Measurements from ENCODE around the gene PKD2L1. TPM values are rescaled to one million over a fixed set of nuclear protein-coding genes. Genes with fewer than 3 reads are reported as not detected.

The PKD2L1 gene
- total RNA-seq, 1 donor from 2014 or later, result 3.4 TPM

DNA sequence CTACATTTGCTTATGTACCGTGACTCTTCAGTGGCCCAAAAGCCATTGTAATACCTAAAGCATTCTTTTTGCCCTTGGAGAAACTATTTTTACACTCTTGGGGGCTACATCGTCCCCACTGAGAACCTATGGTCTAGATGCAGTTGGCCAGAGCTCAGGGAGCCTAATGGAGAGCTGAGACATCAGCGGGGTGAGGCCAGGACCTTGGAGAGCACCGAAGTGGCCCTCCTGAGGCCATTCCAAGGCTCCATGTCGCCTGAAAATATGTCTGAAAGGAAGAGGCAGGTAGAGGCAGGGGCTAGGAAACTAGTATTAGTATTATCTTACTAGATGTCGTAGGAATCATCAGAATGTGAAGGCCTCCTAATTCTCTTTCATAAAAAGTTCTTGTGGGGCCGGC is 4.9 kb downstream of the PKD2L1 start:
- TF ChIP-seq, protein P1, sequence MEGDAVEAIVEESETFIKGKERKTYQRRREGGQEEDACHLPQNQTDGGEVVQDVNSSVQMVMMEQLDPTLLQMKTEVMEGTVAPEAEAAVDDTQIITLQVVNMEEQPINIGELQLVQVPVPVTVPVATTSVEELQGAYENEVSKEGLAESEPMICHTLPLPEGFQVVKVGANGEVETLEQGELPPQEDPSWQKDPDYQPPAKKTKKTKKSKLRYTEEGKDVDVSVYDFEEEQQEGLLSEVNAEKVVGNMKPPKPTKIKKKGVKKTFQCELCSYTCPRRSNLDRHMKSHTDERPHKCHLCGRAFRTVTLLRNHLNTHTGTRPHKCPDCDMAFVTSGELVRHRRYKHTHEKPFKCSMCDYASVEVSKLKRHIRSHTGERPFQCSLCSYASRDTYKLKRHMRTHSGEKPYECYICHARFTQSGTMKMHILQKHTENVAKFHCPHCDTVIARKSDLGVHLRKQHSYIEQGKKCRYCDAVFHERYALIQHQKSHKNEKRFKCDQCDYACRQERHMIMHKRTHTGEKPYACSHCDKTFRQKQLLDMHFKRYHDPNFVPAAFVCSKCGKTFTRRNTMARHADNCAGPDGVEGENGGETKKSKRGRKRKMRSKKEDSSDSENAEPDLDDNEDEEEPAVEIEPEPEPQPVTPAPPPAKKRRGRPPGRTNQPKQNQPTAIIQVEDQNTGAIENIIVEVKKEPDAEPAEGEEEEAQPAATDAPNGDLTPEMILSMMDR (IDR thresholded peaks at IDR 0.05), result no peak
- intact Hi-C loops (cut with DNase I), result no loop called here

DNA sequence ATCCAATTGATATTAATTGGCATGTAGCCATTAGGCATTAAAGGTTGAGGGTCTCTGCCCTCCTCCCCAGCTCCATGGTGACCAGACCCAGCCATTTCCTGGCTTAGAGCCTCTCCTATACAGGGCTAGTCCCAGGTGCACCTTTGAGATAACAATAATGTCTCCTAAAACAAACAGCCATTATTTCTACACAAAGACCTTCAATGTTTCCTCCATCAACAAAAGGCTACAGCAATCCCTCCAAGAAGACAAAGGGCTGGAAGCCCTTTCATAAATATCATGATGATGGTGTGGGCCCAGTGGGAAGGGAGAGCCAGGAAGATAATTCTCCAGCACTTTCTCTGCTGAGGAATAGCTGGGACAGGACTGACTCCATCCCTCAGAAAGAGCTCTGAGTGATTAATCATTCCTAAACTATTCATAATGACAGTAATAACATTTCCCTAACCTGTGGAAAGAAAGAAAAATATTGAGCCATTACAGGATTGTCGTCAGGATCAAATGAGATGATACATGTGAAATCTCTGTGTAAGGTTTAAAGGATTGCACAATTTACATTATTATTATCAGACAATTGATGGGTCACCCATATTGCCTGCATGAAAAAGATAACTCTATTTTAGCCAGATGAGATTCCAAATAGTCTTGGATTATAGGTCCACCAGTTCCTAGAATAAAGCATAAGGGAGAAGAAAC is 10.2 kb downstream of the PKD2L1 start:
- H3K4me3 ChIP-seq, result no peak overlapping the region
- H3K4me1 ChIP-seq, result no peaks in the 10 kb centered on the region
- TF ChIP-seq, protein P1 (IDR thresholded peaks at IDR 0.05), result no peak
- ATAC-seq (no peak), DNase-seq (no peak)
- no peak overlapping the region for H3K27ac ChIP-seq
- H3K9me3 ChIP-seq, result no peaks in the 10 kb centered on the region
- intact Hi-C loops (cut with DNase I), result no loop called here
- no peaks in the 10 kb centered on the region for H3K36me3 ChIP-seq
- H3K27me3 ChIP-seq (ENCODE audit: low read depth), result peaks cover 5% of the 10 kb centered on the region

More for the DNA sequence above, 4.9 kb downstream of the PKD2L1 start:
- Histone ChIP-seq H3K4me3 (no peak overlapping the region), H3K27me3 (ENCODE audit: low read depth) (no peaks in the 10 kb centered on the region), H3K27ac (no peak overlapping the region), H3K36me3 (no peaks in the 10 kb centered on the region), H3K4me1 (peaks cover 9% of the 10 kb centered on the region), H3K9me3 (no peaks in the 10 kb centered on the region)
- DNase-seq, result no peak
- ATAC-seq, result no peak

DNA sequence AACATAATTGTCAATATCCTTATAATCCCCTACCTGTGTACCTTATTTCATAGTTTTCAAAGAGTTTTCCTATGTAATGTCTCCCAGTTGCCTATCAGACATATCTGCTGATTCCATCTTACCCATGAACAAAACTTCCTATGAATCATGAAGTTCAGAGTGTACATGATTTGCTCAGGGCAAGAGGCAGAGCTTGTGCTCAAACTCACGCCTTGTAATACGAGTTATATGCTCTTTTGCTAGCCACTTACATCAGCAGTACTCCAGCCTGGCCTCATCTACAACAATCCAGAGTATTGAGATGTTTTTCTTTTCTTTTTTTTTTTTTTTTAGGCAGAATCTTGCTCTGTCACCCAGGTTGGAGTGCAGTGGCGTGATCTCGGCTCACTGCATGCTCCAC is 11.8 kb downstream of the PKD2L1 start:
- intact Hi-C loops (cut with DNase I), result no loop called here
- H3K36me3 ChIP-seq, result no peaks in the 10 kb centered on the region
- H3K9me3 ChIP-seq, result no peaks in the 10 kb centered on the region
- TF ChIP-seq, protein P1 (IDR thresholded peaks at IDR 0.05), result no peak
- H3K4me1 ChIP-seq, result no peaks in the 10 kb centered on the region
- DNase-seq (no peak), ATAC-seq (no peak)
- H3K4me3 ChIP-seq, result no peak overlapping the region
- peaks cover 5% of the 10 kb centered on the region for H3K27me3 ChIP-seq (ENCODE audit: low read depth)
- no peak overlapping the region for H3K27ac ChIP-seq

DNA sequence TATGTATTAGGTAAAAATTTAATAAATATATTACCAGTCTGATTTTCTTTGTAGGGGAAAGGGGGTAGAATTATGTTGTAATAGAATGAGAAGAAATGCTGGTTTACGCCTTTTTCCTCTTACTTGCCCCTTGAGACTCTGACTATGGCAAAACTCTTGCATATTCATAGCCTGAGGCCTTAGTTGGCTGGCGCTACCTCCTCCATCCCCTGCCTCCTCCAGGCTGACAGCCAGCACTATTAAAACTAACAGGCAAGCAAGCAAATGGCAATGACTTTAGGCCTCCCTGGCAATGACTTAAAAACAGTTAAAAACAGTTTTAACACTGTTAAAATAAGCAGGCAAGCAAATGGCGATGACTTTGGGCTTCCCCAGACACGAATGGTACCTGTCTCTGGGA is 14.4 kb downstream of the PKD2L1 start:
- no peak overlapping the region for H3K27ac ChIP-seq
- DNase-seq (no peak), ATAC-seq (no peak)
- peaks cover 5% of the 10 kb centered on the region for H3K27me3 ChIP-seq (ENCODE audit: low read depth)
- no peaks in the 10 kb centered on the region for H3K9me3 ChIP-seq
- H3K4me1 ChIP-seq, result no peaks in the 10 kb centered on the region
- intact Hi-C loops (cut with DNase I), result no loop called here
- no peak overlapping the region for H3K4me3 ChIP-seq
- H3K36me3 ChIP-seq, result no peaks in the 10 kb centered on the region
- TF ChIP-seq, protein P1 (IDR thresholded peaks at IDR 0.05), result no peak

DNA sequence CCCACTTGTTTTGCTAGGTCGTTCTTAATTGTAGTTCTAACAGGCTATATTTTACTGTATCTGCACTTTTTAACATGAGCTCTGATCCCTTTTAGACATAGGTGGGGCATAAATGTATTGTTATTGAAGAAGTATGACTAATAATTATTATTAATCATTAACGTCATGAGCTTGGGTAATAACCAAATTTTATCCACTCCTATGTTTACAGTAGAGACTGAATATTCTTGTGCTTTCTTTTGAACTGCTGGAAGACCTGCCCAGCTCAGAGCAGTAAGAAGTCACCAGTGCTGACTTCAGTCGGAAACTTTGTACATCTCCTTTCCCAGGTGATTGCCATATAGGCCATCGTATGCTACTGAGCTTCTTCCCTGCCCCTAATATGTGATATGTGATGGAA is 18.7 kb downstream of the PKD2L1 start:
- Histone ChIP-seq H3K36me3 (no peaks in the 10 kb centered on the region), H3K9me3 (no peaks in the 10 kb centered on the region), H3K27me3 (ENCODE audit: low read depth) (peaks cover 7% of the 10 kb centered on the region), H3K4me1 (no peaks in the 10 kb centered on the region), H3K4me3 (no peak overlapping the region), H3K27ac (no peak overlapping the region)
- no peak for ATAC-seq
- intact Hi-C loops (cut with DNase I), result no loop called here
- TF ChIP-seq, protein P1 (IDR thresholded peaks at IDR 0.05), result no peak
- no peak for DNase-seq
